Right ventricle myocardium superior (tissue), 1 donor: ENCODE data around the gene RTTN. TPM values are rescaled to one million over a fixed set of nuclear protein-coding genes. Genes with fewer than 3 reads are reported as not detected.

ENCODE experiments used
- ATAC-seq: fragments of 200-7000 bp; cut with Tn5 transposase; one replicate; pipeline ENCODE4 v1.9.1; 2020; ENCODE audit warnings: mild to moderate bottlenecking; ENCODE audit not compliant: poor library complexity
- DNase-seq: peaks from one replicate; pipeline ENCODE4 v3.0.0-alpha.2; 2020
- intact Hi-C: fragments of 100-400 bp; cut with DNase I; formaldehyde crosslinking; loops from one replicate; pipeline ENCODE4 v1.11.2; 2022
- total RNA-seq: library from RNA; stranded (reverse); fragmentation: NEBNext Ultra II Directional; extraction: Animal tissue kit (Norgen Biotek cat#: 25700); gene quantifications from one replicate; pipeline ENCODE4 v1.2.1, GENCODE V29; 2021
- donor health status: DM: no; HTN: yes; CAD: no; lungs with severe emphysema.

RTTN gene
- total RNA-seq, 1 donor from 2014 or later: 11.1 TPM

GRCh38 chr18:70044632-70045031, 160.9 kb downstream of the RTTN start:
- no peak for DNase-seq
- ATAC-seq: no peak
- intact Hi-C loops: no loop called here

- no peak for ATAC-seq
- DNase-seq: no peak
- intact Hi-C loops: no loop called here
Measured at GRCh38 chr18:70041459-70042050, 163.9 kb downstream of the RTTN start.

GRCh38 chr18:70039186-70039585, 166.3 kb downstream of the RTTN start:
- DNase-seq (no peak), ATAC-seq (no peak)
- intact Hi-C loops: no loop called here

GRCh38 chr18:70037431-70038061, 167.9 kb downstream of the RTTN start:
- no peak for DNase-seq
- intact Hi-C loops: no loop called here
- ATAC-seq: peak; percentile 64

- intact Hi-C loops: no loop called here
- DNase-seq (no peak), ATAC-seq (peak; percentile 38)
Measured at GRCh38 chr18:70036771-70037347, 168.6 kb downstream of the RTTN start.

- intact Hi-C loops: no loop called here
- ATAC-seq (no peak), DNase-seq (no peak)
Measured at GRCh38 chr18:70036168-70036567, 169.3 kb downstream of the RTTN start.

GRCh38 chr18:70031221-70031620, 174.3 kb downstream of the RTTN start:
- ATAC-seq: no peak
- DNase-seq: no peak
- intact Hi-C loops: no loop called here

- intact Hi-C loops: no loop called here
- DNase-seq: no peak
- ATAC-seq: no peak
Measured at GRCh38 chr18:70030728-70031127, 174.8 kb downstream of the RTTN start.

- DNase-seq (no peak), ATAC-seq (no peak)
- intact Hi-C loops: no loop called here
Measured at GRCh38 chr18:70029163-70029562, 176.3 kb downstream of the RTTN start.

- intact Hi-C loops: no loop called here
- DNase-seq: no peak
- ATAC-seq: no peak
Measured at GRCh38 chr18:70028734-70029133, 176.8 kb downstream of the RTTN start.

- intact Hi-C loops: no loop called here
- ATAC-seq (no peak), DNase-seq (no peak)
Measured at GRCh38 chr18:70028084-70028483, 177.4 kb downstream of the RTTN start.

- ATAC-seq: no peak
- no peak for DNase-seq
- intact Hi-C loops: no loop called here
Measured at GRCh38 chr18:70025580-70025979, 179.9 kb downstream of the RTTN start.

GRCh38 chr18:70024829-70025228, 180.7 kb downstream of the RTTN start:
- ATAC-seq (no peak), DNase-seq (no peak)
- intact Hi-C loops: no loop called here

GRCh38 chr18:70024093-70024492, 181.4 kb downstream of the RTTN start:
- DNase-seq: no peak
- intact Hi-C loops: no loop called here
- ATAC-seq: no peak

GRCh38 chr18:70022636-70023035, 182.9 kb downstream of the RTTN start:
- no peak for ATAC-seq
- DNase-seq: no peak
- intact Hi-C loops: no loop called here

GRCh38 chr18:70021498-70021897, 184.0 kb downstream of the RTTN start:
- intact Hi-C loops: no loop called here
- no peak for DNase-seq
- ATAC-seq: peak; percentile 51

- intact Hi-C loops: no loop called here
- ATAC-seq (no peak), DNase-seq (no peak)
Measured at GRCh38 chr18:70021043-70021442, 184.4 kb downstream of the RTTN start.

GRCh38 chr18:70019991-70020390, 185.5 kb downstream of the RTTN start:
- ATAC-seq (no peak), DNase-seq (no peak)
- intact Hi-C loops: no loop called here

GRCh38 chr18:70019136-70019535, 186.4 kb downstream of the RTTN start:
- DNase-seq (no peak), ATAC-seq (no peak)
- intact Hi-C loops: no loop called here

GRCh38 chr18:70015127-70015526, 190.4 kb downstream of the RTTN start:
- intact Hi-C loops: no loop called here
- ATAC-seq (peak; percentile 90), DNase-seq (no peak)

- intact Hi-C loops: no loop called here
- DNase-seq (no peak), ATAC-seq (peak; percentile 86)
Measured at GRCh38 chr18:70005580-70005979, 199.9 kb downstream of the RTTN start.
